Hematopoietic multipotent progenitor cell treated with erythropoietin and hydrocortisone succinate and interleukin-3 and kit ligand, for 6 days (in vitro differentiated cells): ENCODE data around the gene ANKRD29.
"Not testable (repeated sequence)": the region's sequence is repeated elsewhere in the genome, so short reads cannot be mapped to it uniquely, and the experiment has no call there.

Source experiments
- DNase-seq: peaks from one replicate; pipeline ENCODE4 v3.0.0-alpha.2; 2015

The ANKRD29 gene

GRCh38 chr18:23641937-23642666 is 20.6 kb downstream of the ANKRD29 start:
- no peak for DNase-seq

GRCh38 chr18:23641143-23641720 is 21.5 kb downstream of the ANKRD29 start:
- DNase-seq = no peak

- DNase-seq = no peak
Observed at GRCh38 chr18:23640052-23640451, 22.7 kb downstream of the ANKRD29 start.

- DNase-seq = not testable (repeated sequence)
Observed at GRCh38 chr18:23636433-23636832, 26.3 kb downstream of the ANKRD29 start.

GRCh38 chr18:23636071-23636399 is 26.7 kb downstream of the ANKRD29 start:
- DNase-seq = no peak

- no peak for DNase-seq
Observed at GRCh38 chr18:23635283-23636070, 27.2 kb downstream of the ANKRD29 start.

- no peak for DNase-seq
Observed at GRCh38 chr18:23634692-23635091, 28.0 kb downstream of the ANKRD29 start.

- no peak for DNase-seq
Observed at GRCh38 chr18:23632615-23633014, 30.1 kb downstream of the ANKRD29 start.

GRCh38 chr18:23631746-23632145 is 31.0 kb downstream of the ANKRD29 start:
- DNase-seq = no peak

GRCh38 chr18:23631312-23631711 is 31.4 kb downstream of the ANKRD29 start:
- no peak for DNase-seq

- DNase-seq = no peak
Observed at GRCh38 chr18:23629444-23629946, 33.2 kb downstream of the ANKRD29 start.

GRCh38 chr18:23627970-23628369 is 34.7 kb downstream of the ANKRD29 start:
- DNase-seq = no peak

GRCh38 chr18:23627321-23627720 is 35.4 kb downstream of the ANKRD29 start:
- no peak for DNase-seq

GRCh38 chr18:23626451-23627279 is 36.0 kb downstream of the ANKRD29 start:
- DNase-seq = no peak

- DNase-seq = no peak
Observed at GRCh38 chr18:23623040-23623439, 39.7 kb downstream of the ANKRD29 start.

- DNase-seq = peak; percentile 23
Observed at GRCh38 chr18:23619388-23619881, 43.3 kb downstream of the ANKRD29 start.

GRCh38 chr18:23618862-23619387 is 43.8 kb downstream of the ANKRD29 start:
- DNase-seq = peak; percentile 34

- DNase-seq = no peak
Observed at GRCh38 chr18:23617412-23618014, 45.2 kb downstream of the ANKRD29 start.

- no peak for DNase-seq
Observed at GRCh38 chr18:23616258-23616657, 46.5 kb downstream of the ANKRD29 start.

- no peak for DNase-seq
Observed at GRCh38 chr18:23614891-23615290, 47.8 kb downstream of the ANKRD29 start.

GRCh38 chr18:23614413-23614812 is 48.3 kb downstream of the ANKRD29 start:
- DNase-seq = no peak

GRCh38 chr18:23613091-23613475 is 49.6 kb downstream of the ANKRD29 start:
- not testable (repeated sequence) for DNase-seq
